H1 (cell line): ENCODE measurements around the gene HACD2.

Experiments used
- ASH2L ChIP-seq: fragments of 200-600, 300-600 bp; sonication (generic); IDR thresholded peaks from one replicate; pipeline ENCODE4 v1.7.1; 2017; ENCODE audit warnings: low read length
- CTCF ChIP-seq, 3 experiments: IDR thresholded peaks; 1 replicate in 2 of 3; 2 replicates in 1 of 3; pipeline versions ENCODE4 v1.5.1 to v1.6.1; 2011; ENCODE audit warnings: low read length in 3 of 3, mild to moderate bottlenecking in 3 of 3, inconsistent platforms in 2 of 3, low read depth in 1 of 3, moderate library complexity in 1 of 3; ENCODE audit not compliant: insufficient read depth in 1 of 3; ENCODE audit errors: control extremely low read depth in 1 of 3
- POU5F1 ChIP-seq: IDR thresholded peaks from 2 replicates; pipeline ENCODE4 v1.6.1; 2011; ENCODE audit warnings: low read depth, mild to moderate bottlenecking, low read length, moderate library complexity
- RFX5 ChIP-seq: IDR thresholded peaks from 2 replicates; pipeline ENCODE4 v1.6.1; 2011; ENCODE audit warnings: low read depth, low read length, improper control_type of control experiment, borderline replicate concordance
- RXRA ChIP-seq: IDR thresholded peaks from 2 replicates; pipeline ENCODE4 v1.6.1; 2011; ENCODE audit warnings: low read depth, mild to moderate bottlenecking, low read length, moderate library complexity; ENCODE audit not compliant: insufficient read depth
- SIRT6 ChIP-seq: IDR thresholded peaks from one replicate; pipeline ENCODE4 v1.7.1; 2012; ENCODE audit warnings: low read length, inconsistent platforms
- SRF ChIP-seq: IDR thresholded peaks from 2 replicates; pipeline ENCODE4 v1.6.1; 2011; ENCODE audit warnings: mild to moderate bottlenecking, low read depth, low read length, moderate library complexity
- TAF1 ChIP-seq: IDR thresholded peaks from 2 replicates; pipeline ENCODE4 v1.6.1; 2011; ENCODE audit warnings: mild to moderate bottlenecking, low read depth, low read length
- TF ChIP-seq, protein P1 (sequence below): IDR thresholded peaks from 2 replicates; pipeline ENCODE4 v1.6.1; 2012; ENCODE audit warnings: inconsistent platforms

DNA sequence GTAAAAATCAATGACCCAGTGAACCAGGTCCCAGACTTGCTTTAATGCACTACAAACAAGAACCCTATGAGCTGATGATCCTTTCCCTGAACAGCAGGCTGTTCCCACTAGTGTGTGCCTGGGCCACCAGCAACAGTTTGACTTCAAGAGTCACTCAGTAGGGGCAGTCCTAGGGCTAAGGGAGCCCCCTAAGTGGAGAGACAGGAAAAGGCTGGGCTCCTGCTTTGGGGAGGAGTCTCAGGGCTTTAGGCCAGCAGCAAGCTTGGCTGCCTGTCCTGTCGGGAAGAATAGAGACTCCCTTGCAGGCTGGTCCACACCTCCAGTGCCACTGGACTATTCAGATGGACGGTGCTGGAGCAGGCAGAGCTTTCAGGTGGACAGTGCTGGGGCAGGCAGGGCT is 106.5 kb downstream of the HACD2 start:
- TF ChIP-seq CTCF (IDR thresholded peaks at IDR 0.05; ENCODE audit: control extremely low read depth in 1 of 3, insufficient read depth in 1 of 3, low read depth in 1 of 3, low read length in 3 of 3): no peak
- TF ChIP-seq TAF1: no peak
- TF ChIP-seq, protein P1, sequence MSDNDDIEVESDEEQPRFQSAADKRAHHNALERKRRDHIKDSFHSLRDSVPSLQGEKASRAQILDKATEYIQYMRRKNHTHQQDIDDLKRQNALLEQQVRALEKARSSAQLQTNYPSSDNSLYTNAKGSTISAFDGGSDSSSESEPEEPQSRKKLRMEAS: no peak
- TF ChIP-seq RFX5: no peak
- TF ChIP-seq ASH2L: no peak
- TF ChIP-seq RXRA: no peak
- TF ChIP-seq POU5F1: no peak
- TF ChIP-seq SRF: no peak
- TF ChIP-seq SIRT6: no peak
